CD4-positive, alpha-beta memory T cell (primary cell): ENCODE results near the gene TEX19. TPM values are rescaled to one million over a fixed set of nuclear protein-coding genes. Genes with fewer than 3 reads are reported as not detected.
"Not testable (repeated sequence)": the region's sequence is repeated elsewhere in the genome, so short reads cannot be mapped to it uniquely, and the experiment has no call there.

Experiments used
- CTCF ChIA-PET: fragments of 350-600 bp; sonication (Branson Sonifier 250); formaldehyde crosslinking; loops from one replicate; lab custom pipeline; 2021; ENCODE audit warnings: inconsistent platforms; ENCODE audit not compliant: partially characterized antibody; lab: Charles Lee
- POLR2A ChIA-PET: fragments of 350-600 bp; sonication (Branson Sonifier 250); formaldehyde crosslinking; loops from one replicate; lab custom pipeline; 2021; ENCODE audit not compliant: partially characterized antibody; lab: Charles Lee
- DNase-seq, 5 donors: peaks; one replicate each; pipeline versions ENCODE4 v3.0.0 to v3.0.0-alpha.2; 2020 to 2022; ENCODE audit warnings: mixed read lengths in 1 of 5
- H3K27ac ChIP-seq: one replicate; pipeline ENCODE4 v1.7.0; 2013; ENCODE audit warnings: low read depth, low read length
- H3K27me3 ChIP-seq: 2 replicates; pipeline ENCODE4 v1.7.0; 2013; ENCODE audit warnings: mild to moderate bottlenecking, low read length, moderate library complexity; ENCODE audit not compliant: insufficient read depth
- H3K36me3 ChIP-seq: 2 replicates; pipeline ENCODE4 v1.7.0; 2013; ENCODE audit warnings: mild to moderate bottlenecking, low read length, moderate library complexity; ENCODE audit not compliant: insufficient read depth
- H3K4me1 ChIP-seq: 2 replicates; pipeline ENCODE4 v1.7.0; 2013; ENCODE audit warnings: mild to moderate bottlenecking, low read length, moderate library complexity; ENCODE audit not compliant: insufficient read depth
- H3K4me3 ChIP-seq, 2 donors: one replicate each; pipeline ENCODE4 v1.7.0; 2013; ENCODE audit warnings: low read length in 2 of 2, mild to moderate bottlenecking in 1 of 2
- H3K9me3 ChIP-seq, 2 donors: one replicate each; pipeline ENCODE4 v1.7.0; 2013; ENCODE audit warnings: low read length in 2 of 2, control low read depth in 1 of 2; ENCODE audit not compliant: control insufficient read depth in 1 of 2
- H3K27ac Mint-ChIP-seq, 7 donors: one replicate each; pipeline ENCODE4 v1.8.0; 2020 to 2021; ENCODE audit warnings: mixed read lengths in 7 of 7, mild to moderate bottlenecking in 6 of 7, inconsistent platforms in 3 of 7, moderate library complexity in 3 of 7
- H3K27me3 Mint-ChIP-seq, 2 donors: one replicate each; pipeline ENCODE4 v1.8.0; 2020 to 2021; ENCODE audit warnings: mixed read lengths in 2 of 2
- H3K36me3 Mint-ChIP-seq, 2 donors: one replicate each; pipeline ENCODE4 v1.8.0; 2020 to 2021; ENCODE audit warnings: mixed read lengths in 2 of 2, inconsistent platforms in 1 of 2, mild to moderate bottlenecking in 1 of 2
- H3K4me1 Mint-ChIP-seq, 4 donors: one replicate each; pipeline ENCODE4 v1.8.0; 2020 to 2021; ENCODE audit warnings: mixed read lengths in 4 of 4, mild to moderate bottlenecking in 1 of 4
- H3K4me3 Mint-ChIP-seq, 8 donors: one replicate each; pipeline ENCODE4 v1.8.0; 2020 to 2021; ENCODE audit warnings: mixed read lengths in 8 of 8, mild to moderate bottlenecking in 7 of 8, moderate library complexity in 6 of 8, inconsistent platforms in 3 of 8
- H3K9me3 Mint-ChIP-seq, 8 donors: one replicate each; pipeline ENCODE4 v1.8.0; 2020 to 2021; ENCODE audit warnings: mixed read lengths in 8 of 8, mild to moderate bottlenecking in 5 of 8, inconsistent platforms in 3 of 8, moderate library complexity in 1 of 8
- intact Hi-C: fragments of 100-400 bp; cut with micrococcal nuclease; formaldehyde crosslinking; loops from one replicate; pipeline ENCODE4 v1.15.1; 2023
- polyA plus RNA-seq, 2 donors: library from polyadenylated mRNA; unstranded; fragments of 300-500 nt; fragmentation: Illumina TruSeq; gene quantifications; one replicate each; pipeline ENCODE4 v1.2.3, GENCODE V29; 2021
- total RNA-seq, 2 experiments: library from RNA; stranded (reverse); gene quantifications; one replicate each; pipeline ENCODE4 v1.2.3, GENCODE V29; 2021

Gene TEX19
- total and polyA plus RNA-seq, 4 experiments from 2014 or later = not detected

DNA sequence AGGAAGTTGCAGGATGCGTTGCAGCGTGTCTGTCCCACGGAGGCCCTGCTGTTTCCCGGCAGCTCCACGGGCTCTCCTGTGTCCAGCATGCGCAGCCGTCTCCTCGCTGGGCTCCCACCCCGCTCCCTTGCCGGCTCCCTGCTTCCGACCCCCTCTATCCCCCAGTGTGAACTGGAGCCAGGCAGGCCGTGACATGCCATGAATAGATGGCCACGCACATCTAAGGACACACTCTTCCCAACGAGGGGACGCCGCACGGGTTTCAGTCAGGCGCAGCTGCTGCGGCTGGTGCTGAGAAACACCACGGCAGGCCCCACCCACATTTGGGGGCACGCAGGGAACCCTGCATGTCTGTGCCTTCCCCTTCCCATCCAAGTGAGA is 49.9 kb downstream of the TEX19 start:
- DNase-seq = no peak
- Mint-ChIP-seq H3K4me3 (no peak overlapping the region), H3K27ac (peak overlapping the region in 1 of 7 donors; percentile 29), H3K36me3 (peaks cover 19 to 24% of the 10 kb centered on the region in 2 donors), H3K27me3 (no peaks in the 10 kb centered on the region), H3K4me1 (peaks cover 0 to 5% (median under 1%) of the 10 kb centered on the region in 4 donors), H3K9me3 (no peaks in the 10 kb centered on the region)
- no peaks in the 10 kb centered on the region for H3K27me3 ChIP-seq
- no peak overlapping the region for H3K27ac ChIP-seq
- no peak overlapping the region for H3K4me3 ChIP-seq
- intact Hi-C loops = no loop called here
- no peaks in the 10 kb centered on the region for H3K4me1 ChIP-seq
- ChIA-PET CTCF (interaction anchor here (1.8 kb wide), 1 partner anchor 16 kb away, joined by 3 read pairs; no protein-coding TSS in a partner anchor), POLR2A (no interaction called here)
- no peaks in the 10 kb centered on the region for H3K36me3 ChIP-seq
- H3K9me3 ChIP-seq = no peaks in the 10 kb centered on the region

DNA sequence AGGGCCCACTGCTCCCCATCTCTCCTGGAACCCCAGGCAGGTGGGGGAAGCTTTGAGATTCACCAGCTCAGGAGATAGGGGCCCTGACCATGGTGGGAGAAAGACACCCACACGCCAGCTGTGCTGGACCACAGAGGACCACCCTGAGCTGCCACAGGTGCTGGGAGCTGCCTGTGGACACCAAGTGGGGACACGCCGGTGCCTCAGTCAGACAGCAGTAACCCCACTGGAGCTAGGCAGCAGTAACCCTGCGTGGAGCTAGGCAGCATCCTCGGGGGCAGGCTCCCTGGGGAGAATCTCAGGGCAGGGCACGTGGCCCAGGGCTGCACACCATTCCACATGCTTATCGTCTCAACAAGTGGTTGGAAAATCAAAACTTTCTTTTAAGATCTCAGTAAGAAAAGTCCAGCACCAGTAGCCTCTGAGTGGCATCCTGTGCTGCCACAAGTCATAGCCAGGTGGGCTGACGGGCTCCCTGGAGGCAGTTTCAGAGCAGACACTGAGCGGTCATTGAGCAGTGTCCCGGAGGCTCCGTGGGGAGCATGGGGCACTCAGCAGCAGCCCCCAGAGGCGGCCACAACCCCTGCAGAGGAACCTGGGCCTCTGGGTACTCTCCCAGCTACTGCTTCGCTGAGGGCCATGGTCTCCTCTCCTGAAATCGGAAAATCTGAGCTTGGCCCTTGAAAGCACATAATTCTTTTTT is 51.1 kb downstream of the TEX19 start:
- no peaks in the 10 kb centered on the region for H3K27me3 ChIP-seq
- peaks cover 9% of the 10 kb centered on the region for H3K4me1 ChIP-seq
- CTCF ChIA-PET = interaction anchor here (1.1 to 1.8 kb wide), 3 partner anchors 9 to 59 kb away, joined by 3 to 4 read pairs (median 4); no protein-coding TSS in a partner anchor
- no peak overlapping the region for H3K4me3 Mint-ChIP-seq
- POLR2A ChIA-PET = interaction anchor here (1.9 kb wide), 1 partner anchor 112 kb away, joined by 5 read pairs; no protein-coding TSS in a partner anchor
- H3K4me3 ChIP-seq = no peak overlapping the region
- H3K9me3 ChIP-seq = no peaks in the 10 kb centered on the region
- H3K27ac Mint-ChIP-seq = no peak overlapping the region
- peaks cover 6 to 17% (median 9%) of the 10 kb centered on the region in 4 donors for H3K4me1 Mint-ChIP-seq
- no peaks in the 10 kb centered on the region for H3K27me3 Mint-ChIP-seq
- intact Hi-C loops = loop anchor here (5.0 to 10.0 kb wide), 3 partner anchors 173 to 375 kb away; partner anchors contain the start of genes DCXR and RAC3
- H3K9me3 Mint-ChIP-seq = no peaks in the 10 kb centered on the region
- no peak for DNase-seq
- peaks cover 21 to 24% of the 10 kb centered on the region in 2 donors for H3K36me3 Mint-ChIP-seq
- H3K36me3 ChIP-seq = no peaks in the 10 kb centered on the region
- H3K27ac ChIP-seq = no peak overlapping the region

DNA sequence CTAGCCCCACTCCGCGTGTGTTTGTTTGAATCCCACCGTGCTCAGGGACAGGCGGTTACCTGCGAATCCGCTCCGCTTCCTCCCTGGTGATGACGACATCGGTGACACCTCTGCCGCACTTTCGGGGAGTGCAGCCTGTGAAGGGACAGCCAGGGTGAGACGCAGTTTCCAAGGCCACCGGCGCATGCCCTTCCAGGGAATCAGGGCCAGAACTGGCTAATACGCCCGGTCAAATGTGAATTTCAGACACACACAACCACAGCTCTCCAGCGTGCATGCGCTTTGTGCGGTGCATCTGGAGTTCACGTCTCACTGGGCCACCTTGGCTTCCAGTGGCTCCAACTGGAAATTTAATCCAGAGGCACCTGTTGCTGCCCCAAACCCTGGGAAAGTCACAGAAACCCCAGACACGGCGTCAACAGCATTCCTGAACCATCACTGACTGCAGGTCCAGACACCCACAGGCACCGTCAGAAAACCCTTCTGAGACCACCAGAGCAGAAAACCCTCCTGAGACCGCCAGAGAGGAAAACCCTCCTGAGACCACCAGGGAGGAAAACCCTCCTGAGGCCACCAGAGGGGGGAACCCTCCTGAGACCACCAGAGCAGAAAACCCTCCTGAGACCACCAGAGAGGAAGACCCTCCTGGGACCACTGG is 52.5 kb downstream of the TEX19 start:
- Mint-ChIP-seq H3K4me1 (peaks cover 8 to 23% (median 11%) of the 10 kb centered on the region in 4 donors), H3K9me3 (no peaks in the 10 kb centered on the region), H3K4me3 (no peak overlapping the region), H3K27ac (no peak overlapping the region), H3K27me3 (no peaks in the 10 kb centered on the region), H3K36me3 (peaks cover 19 to 21% of the 10 kb centered on the region in 2 donors)
- Histone ChIP-seq H3K9me3 (no peaks in the 10 kb centered on the region), H3K4me3 (no peak overlapping the region), H3K36me3 (no peaks in the 10 kb centered on the region), H3K4me1 (peaks cover 9% of the 10 kb centered on the region), H3K27ac (no peak overlapping the region), H3K27me3 (no peaks in the 10 kb centered on the region)
- ChIA-PET CTCF (interaction anchor here (0.7 to 6.4 kb wide), 2 partner anchors 60 to 167 kb away, joined by 3 to 52 read pairs; no protein-coding TSS in a partner anchor), POLR2A (no interaction called here)
- intact Hi-C loops = loop anchor here (5.0 to 10.0 kb wide), 3 partner anchors 174 to 377 kb away; partner anchors contain the start of genes DCXR and RAC3
- DNase-seq = no peak

DNA sequence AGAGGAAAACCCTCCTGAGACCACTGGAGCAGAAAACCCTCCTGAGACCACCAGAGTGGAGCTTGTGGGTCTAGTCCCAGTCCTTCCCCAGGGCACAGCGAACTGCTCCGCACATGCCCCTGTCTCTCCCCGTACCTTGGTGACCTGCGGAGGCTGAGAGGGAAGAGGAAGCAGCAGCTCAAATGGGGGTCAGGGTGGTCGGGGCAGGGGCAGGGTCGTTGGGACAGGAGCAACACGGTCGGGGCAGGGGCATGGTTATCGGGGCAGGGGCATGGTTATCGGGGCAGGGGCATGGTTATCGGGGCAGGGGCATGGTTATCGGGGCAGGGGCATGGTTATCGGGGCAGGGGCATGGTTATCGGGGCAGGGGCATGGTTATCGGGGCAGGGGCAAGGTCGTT is 53.0 kb downstream of the TEX19 start:
- H3K4me1 Mint-ChIP-seq = peaks cover 8 to 23% (median 11%) of the 10 kb centered on the region in 4 donors
- POLR2A ChIA-PET, H3K9me3 Mint-ChIP-seq, DNase-seq, H3K9me3 ChIP-seq, H3K4me1 ChIP-seq, H3K27ac Mint-ChIP-seq, H3K4me3 Mint-ChIP-seq, H3K36me3 ChIP-seq, H3K4me3 ChIP-seq, H3K27ac ChIP-seq, H3K27me3 Mint-ChIP-seq, H3K27me3 ChIP-seq: not testable (repeated sequence)
- intact Hi-C loops = loop anchor here (5.0 to 10.0 kb wide), 3 partner anchors 175 to 377 kb away; partner anchors contain the start of genes DCXR and RAC3
- CTCF ChIA-PET = interaction anchor here (6.4 kb wide), 1 partner anchor 61 kb away, joined by 52 read pairs; no protein-coding TSS in a partner anchor
- peaks cover 19 to 21% of the 10 kb centered on the region in 2 donors for H3K36me3 Mint-ChIP-seq

DNA sequence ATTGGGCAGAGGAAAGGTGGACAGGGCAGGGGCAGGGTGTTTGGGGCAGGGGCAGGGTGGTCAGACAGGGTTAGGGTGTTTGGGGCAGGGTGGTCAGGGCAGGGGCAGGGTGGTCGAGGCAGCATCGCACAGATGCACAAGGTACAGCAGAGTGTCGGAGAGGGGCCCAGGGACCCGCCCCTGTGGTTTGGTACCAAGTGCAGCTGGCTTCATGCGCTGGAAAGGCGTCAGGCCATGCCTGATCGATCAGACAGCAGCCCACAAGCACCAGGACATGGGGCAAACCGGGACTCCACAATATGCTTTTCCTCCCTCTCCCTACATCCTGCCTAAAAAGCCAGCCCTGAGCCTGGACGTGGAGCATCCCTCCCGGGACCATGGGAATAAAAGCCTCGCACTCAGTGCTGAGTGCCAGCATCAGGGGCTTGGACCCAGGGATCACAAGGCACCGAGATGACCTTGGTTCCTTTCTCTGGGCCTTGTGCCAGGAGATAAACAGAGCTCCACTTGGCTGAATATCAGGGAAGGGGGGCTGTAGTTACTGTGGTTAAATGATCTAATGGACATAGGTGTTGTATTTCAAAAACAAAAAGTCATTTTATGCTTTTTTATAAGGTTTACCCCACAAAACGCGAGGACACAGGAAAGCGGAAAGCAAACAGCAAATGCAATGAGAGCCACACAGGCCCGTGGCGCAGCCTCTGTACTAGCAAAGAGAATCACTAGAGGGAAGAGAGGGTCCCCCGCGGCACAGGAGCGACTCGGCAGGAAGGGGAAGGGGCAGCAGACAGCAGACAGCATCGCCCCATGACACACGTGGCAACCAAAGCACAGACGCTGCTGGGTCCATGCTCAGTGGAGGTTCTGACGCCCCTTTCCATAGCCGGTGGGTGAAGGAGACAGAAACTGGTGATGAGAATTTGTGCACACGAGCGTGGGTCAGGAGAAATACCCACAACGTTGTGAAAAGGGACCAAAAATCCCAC is 53.8 kb downstream of the TEX19 start:
- Mint-ChIP-seq H3K4me3 (no peak overlapping the region), H3K4me1 (peaks cover 11 to 27% (median 14%) of the 10 kb centered on the region in 4 donors), H3K27ac (peak overlapping the region in 1 of 7 donors; percentile 71), H3K27me3 (no peaks in the 10 kb centered on the region), H3K9me3 (no peaks in the 10 kb centered on the region), H3K36me3 (peaks cover 13 to 14% of the 10 kb centered on the region in 2 donors)
- Histone ChIP-seq H3K27ac (no peak overlapping the region), H3K9me3 (no peaks in the 10 kb centered on the region), H3K27me3 (no peaks in the 10 kb centered on the region), H3K4me3 (no peak overlapping the region), H3K4me1 (peaks cover 13% of the 10 kb centered on the region), H3K36me3 (no peaks in the 10 kb centered on the region)
- DNase-seq = no peak
- ChIA-PET POLR2A (no interaction called here), CTCF (interaction anchor here (6.4 kb wide), 1 partner anchor 61 kb away, joined by 52 read pairs; no protein-coding TSS in a partner anchor)
- intact Hi-C loops = loop anchor here (5.0 to 10.0 kb wide), 3 partner anchors 176 to 378 kb away; partner anchors contain the start of genes DCXR and RAC3
